ENCODE data around the gene ADGRF4. TPM values are rescaled to one million over a fixed set of nuclear protein-coding genes. Genes with fewer than 3 reads are reported as not detected.
A peak's percentile ranks its signal among the peaks of the same experiment; 100 is the strongest.

ADGRF4 gene, protein sequence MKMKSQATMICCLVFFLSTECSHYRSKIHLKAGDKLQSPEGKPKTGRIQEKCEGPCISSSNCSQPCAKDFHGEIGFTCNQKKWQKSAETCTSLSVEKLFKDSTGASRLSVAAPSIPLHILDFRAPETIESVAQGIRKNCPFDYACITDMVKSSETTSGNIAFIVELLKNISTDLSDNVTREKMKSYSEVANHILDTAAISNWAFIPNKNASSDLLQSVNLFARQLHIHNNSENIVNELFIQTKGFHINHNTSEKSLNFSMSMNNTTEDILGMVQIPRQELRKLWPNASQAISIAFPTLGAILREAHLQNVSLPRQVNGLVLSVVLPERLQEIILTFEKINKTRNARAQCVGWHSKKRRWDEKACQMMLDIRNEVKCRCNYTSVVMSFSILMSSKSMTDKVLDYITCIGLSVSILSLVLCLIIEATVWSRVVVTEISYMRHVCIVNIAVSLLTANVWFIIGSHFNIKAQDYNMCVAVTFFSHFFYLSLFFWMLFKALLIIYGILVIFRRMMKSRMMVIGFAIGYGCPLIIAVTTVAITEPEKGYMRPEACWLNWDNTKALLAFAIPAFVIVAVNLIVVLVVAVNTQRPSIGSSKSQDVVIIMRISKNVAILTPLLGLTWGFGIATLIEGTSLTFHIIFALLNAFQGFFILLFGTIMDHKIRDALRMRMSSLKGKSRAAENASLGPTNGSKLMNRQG
- polyA plus RNA-seq (21.4 to 41.8 TPM (median 30.2 TPM) in 3 replicates), polyA minus RNA-seq (7.8 to 41.8 TPM (median 36.4 TPM) in 3 replicates)
- polyA plus RNA-seq (2011; ENCODE audit: low read depth), result 9.2 TPM
- polyA plus RNA-seq (2011; cell fraction: cytosol; rRNA removed), result 14.8 and 29.6 TPM in 2 replicates
- 54.8 and 63.6 TPM in 2 replicates for polyA plus RNA-seq (2011; cell fraction: nucleus; rRNA removed)
- polyA plus RNA-seq (2012; ENCODE audit: low replicate concordance), result 12.9 and 28.3 TPM in 2 replicates
- 12.9 TPM for polyA minus RNA-seq (2011; cell fraction: cytosol; rRNA and poly(A)+ RNA removed)
- polyA minus RNA-seq (2011; cell fraction: nucleus; rRNA and poly(A)+ RNA removed), result 33.9 and 55.4 TPM in 2 replicates

GRCh38 chr6:47698342-47698787, at the start of gene ADGRF4:
Gene ADGRF4 (plus strand): TSS chr6:47698580. CDS start chr6:47707246, 8,666 bp downstream.
- H3K79me2 ChIP-seq (ENCODE audit: control insufficient read depth, insufficient read depth, low read length), result peaks cover 3% of the 10 kb centered on the region
- DNase-seq (ENCODE audit: low read depth, low spot score) (peak; percentile 74), FAIRE-seq (peak; percentile 95)
- H3K4me3 ChIP-seq (ENCODE audit: control insufficient read depth in 2 of 3, extremely low read depth in 1 of 3, insufficient read depth in 2 of 3, low read depth in 1 of 3, low read length in 3 of 3), result peak within 1 kb of the TSS; percentile 50 to 59 (median 54)
- TF ChIP-seq CTCF (optimal IDR thresholded peaks at IDR 0.05 in 1 of 3, IDR thresholded peaks at IDR 0.05 in 1 of 3, conservative IDR thresholded peaks at IDR 0.05 in 1 of 3; ENCODE audit: extremely low read depth in 1 of 3, insufficient read depth in 2 of 3, low read length in 3 of 3) (no peak), EZH2 (IDR thresholded peaks at IDR 0.05; ENCODE audit: low read length) (no peak)
- no peaks in the 10 kb centered on the region for H4K20me1 ChIP-seq (ENCODE audit: control insufficient read depth, extremely low read depth, insufficient read depth, low read length)
- peak within 1 kb of the TSS; percentile 98 for H3K27ac ChIP-seq (ENCODE audit: control insufficient read depth, insufficient read depth, low read length)
- peaks cover 44% of the 10 kb centered on the region for H3K4me1 ChIP-seq (ENCODE audit: control insufficient read depth, extremely low read depth, insufficient read depth, low read length)
- dilution Hi-C loops (cut with MboI; ENCODE audit: extremely low pct_ligation_motif_present, low sequenced_read_pairs), result no loop called here
- H2AFZ ChIP-seq (ENCODE audit: control insufficient read depth, low read length), result peak within 1 kb of the TSS; percentile 87
- H3K4me2 ChIP-seq (ENCODE audit: control insufficient read depth, extremely low read depth, insufficient read depth, low read depth, low read length), result peak within 1 kb of the TSS; percentile 87
- H3K9me1 ChIP-seq (ENCODE audit: control insufficient read depth, extremely low read depth, insufficient read depth, low read length), result no peaks in the 10 kb centered on the region
- H3K36me3 ChIP-seq (ENCODE audit: control insufficient read depth in 2 of 2, extremely low read depth in 1 of 2, insufficient read depth in 2 of 2, low read length in 2 of 2), result no peaks in the 10 kb centered on the region
- H3K27me3 ChIP-seq (ENCODE audit: control insufficient read depth, extremely low read depth, insufficient read depth, low read length), result no peaks in the 10 kb centered on the region
- H3K9ac ChIP-seq (ENCODE audit: control insufficient read depth, extremely low read depth, insufficient read depth, low read length), result peak within 1 kb of the TSS; percentile 75
- H3K9me3 ChIP-seq (ENCODE audit: control insufficient read depth, low read depth, low read length), result no peaks in the 10 kb centered on the region

GRCh38 chr6:47650553-47651432, 47.6 kb upstream of the ADGRF4 start:
- Histone ChIP-seq H3K79me2 (ENCODE audit: control insufficient read depth, insufficient read depth, low read length) (no peaks in the 10 kb centered on the region), H4K20me1 (ENCODE audit: control insufficient read depth, extremely low read depth, insufficient read depth, low read length) (no peaks in the 10 kb centered on the region), H3K4me3 (ENCODE audit: control insufficient read depth in 2 of 3, extremely low read depth in 1 of 3, insufficient read depth in 2 of 3, low read depth in 1 of 3, low read length in 3 of 3) (no peak overlapping the region), H3K27ac (ENCODE audit: control insufficient read depth, insufficient read depth, low read length) (no peak overlapping the region), H3K9me3 (ENCODE audit: control insufficient read depth, low read depth, low read length) (no peaks in the 10 kb centered on the region), H3K4me1 (ENCODE audit: control insufficient read depth, extremely low read depth, insufficient read depth, low read length) (peaks cover 11% of the 10 kb centered on the region), H3K4me2 (ENCODE audit: control insufficient read depth, extremely low read depth, insufficient read depth, low read depth, low read length) (no peak overlapping the region), H2AFZ (ENCODE audit: control insufficient read depth, low read length) (no peak overlapping the region), H3K9me1 (ENCODE audit: control insufficient read depth, extremely low read depth, insufficient read depth, low read length) (no peaks in the 10 kb centered on the region), H3K9ac (ENCODE audit: control insufficient read depth, extremely low read depth, insufficient read depth, low read length) (no peak overlapping the region), H3K27me3 (ENCODE audit: control insufficient read depth, extremely low read depth, insufficient read depth, low read length) (no peaks in the 10 kb centered on the region), H3K36me3 (ENCODE audit: control insufficient read depth in 2 of 2, extremely low read depth in 1 of 2, insufficient read depth in 2 of 2, low read length in 2 of 2) (no peaks in the 10 kb centered on the region)
- DNase-seq (ENCODE audit: low read depth, low spot score), result no peak
- dilution Hi-C loops (cut with MboI; ENCODE audit: extremely low pct_ligation_motif_present, low sequenced_read_pairs), result no loop called here
- no peak for TF ChIP-seq EZH2 (IDR thresholded peaks at IDR 0.05; ENCODE audit: low read length)
- TF ChIP-seq CTCF (optimal IDR thresholded peaks at IDR 0.05 in 1 of 3, IDR thresholded peaks at IDR 0.05 in 1 of 3, conservative IDR thresholded peaks at IDR 0.05 in 1 of 3; ENCODE audit: extremely low read depth in 1 of 3, insufficient read depth in 2 of 3, low read length in 3 of 3), result no peak
- FAIRE-seq, result no peak
